A549 (cell line): ENCODE data around the gene ZC2HC1B. TPM values are rescaled to one million over a fixed set of nuclear protein-coding genes. Genes with fewer than 3 reads are reported as not detected.

Source experiments
- ATAC-seq, 2 experiments: fragments of 200-7000 bp in 1 of 2; fragments of >200 bp in 1 of 2; cut with Nextera tagmentation in 1 of 2; cut with Tn5 transposase in 1 of 2; 3 replicates each; pipeline versions ENCODE4 v1.8.0 to v1.9.1; 2018 to 2020; ENCODE audit warnings: mild to moderate bottlenecking in 1 of 2, moderate library complexity in 1 of 2
- CTCF ChIA-PET: fragments of 300-600 bp; sonication (Branson Sonifier 250); formaldehyde crosslinking; extraction: SDS; loops from one replicate; lab custom pipeline; 2021; ENCODE audit warnings: antibody characterized with exemption, inconsistent platforms; lab: Yijun Ruan, JAX
- POLR2A ChIA-PET: fragments of 350-600 bp; formaldehyde crosslinking; extraction: SDS; loops from one replicate; lab custom pipeline; 2021; ENCODE audit warnings: antibody characterized with exemption, inconsistent platforms; lab: Yijun Ruan, JAX
- DNase-seq, 2 experiments: peaks; one replicate each; pipeline versions ENCODE4 v3.0.0 to v3.0.0-alpha.2; 2011 to 2016; ENCODE audit warnings: low read depth in 1 of 2, low spot score in 1 of 2
- FAIRE-seq: peaks from 2 replicates; lab custom pipeline; 2011; peaks lifted over from hg19 to GRCh38; lab: Jason Lieb, UNC
- H3K27ac ChIP-seq, 2 experiments: fragments of >200 bp; sonication (Bioruptor Twin); formaldehyde crosslinking; 3 replicates each; pipeline ENCODE4 v1.5.1; 2016 to 2017
- H3K4me1 ChIP-seq: fragments of >200 bp; sonication (Bioruptor Twin); formaldehyde crosslinking; 3 replicates; pipeline ENCODE4 v1.6.1; 2016
- H3K4me2 ChIP-seq: fragments of >200 bp; sonication (Bioruptor Twin); formaldehyde crosslinking; 3 replicates; pipeline ENCODE4 v1.6.1; 2016
- H3K4me3 ChIP-seq: fragments of >200 bp; sonication (Bioruptor Twin); formaldehyde crosslinking; 3 replicates; pipeline ENCODE4 v1.5.1; 2016
- H3K9me3 ChIP-seq: fragments of >200 bp; sonication (Bioruptor Twin); formaldehyde crosslinking; 3 replicates; pipeline ENCODE4 v1.6.1; 2016
- BHLHE40 ChIP-seq: IDR thresholded peaks from 2 replicates; pipeline ENCODE4 v1.6.1; 2012; ENCODE audit warnings: low read depth, low read length, inconsistent platforms
- CBX2 ChIP-seq: fragments of 200-600 bp; sonication (generic); IDR thresholded peaks from 2 replicates; pipeline ENCODE4 v1.6.1; 2016; ENCODE audit warnings: low read depth, mild to moderate bottlenecking, borderline replicate concordance
- CBX8 ChIP-seq: fragments of 200-600 bp; sonication (generic); IDR thresholded peaks from 2 replicates; pipeline ENCODE4 v1.6.1; 2016
- CHD2 ChIP-seq: fragments of 150-350 bp; IDR thresholded peaks from 2 replicates; pipeline ENCODE4 v1.6.1; 2014; ENCODE audit warnings: low read length; ENCODE audit not compliant: partially characterized antibody
- FOSB ChIP-seq: fragments of 250-450 bp; sonication (Bioruptor Pico); IDR thresholded peaks from 2 replicates; pipeline ENCODE4 v1.5.0; 2020; ENCODE audit warnings: mild to moderate bottlenecking, moderate library complexity
- FOSL2 ChIP-seq, 2 experiments: fragments of 450-650 bp in 1 of 2; fragments of >200 bp in 1 of 2; sonication (Bioruptor Twin) in 1 of 2; formaldehyde crosslinking; IDR thresholded peaks; 2 replicates each; pipeline versions ENCODE4 v1.5.0 to v1.6.1; 2016 to 2020; ENCODE audit warnings: mild to moderate bottlenecking in 1 of 2, moderate library complexity in 1 of 2
- GATA3 ChIP-seq: IDR thresholded peaks from 2 replicates; pipeline ENCODE4 v1.6.1; 2012; ENCODE audit warnings: borderline replicate concordance
- HDAC2 ChIP-seq: fragments of 200-600 bp; sonication (generic); IDR thresholded peaks from 2 replicates; pipeline ENCODE4 v1.6.1; 2016
- HOXA7 ChIP-seq: fragments of 250-450 bp; sonication (Bioruptor Pico); IDR thresholded peaks from 2 replicates; pipeline ENCODE4 v1.5.0; 2020; ENCODE audit warnings: mild to moderate bottlenecking, moderate library complexity
- KDM1A ChIP-seq: fragments of 200-600 bp; sonication (generic); IDR thresholded peaks from 2 replicates; pipeline ENCODE4 v1.6.1; 2016; ENCODE audit warnings: low read depth, mild to moderate bottlenecking
- MAFK ChIP-seq: fragments of 450-650 bp; IDR thresholded peaks from 2 replicates; pipeline ENCODE4 v1.6.1; 2014; ENCODE audit not compliant: partially characterized antibody
- MYC ChIP-seq: IDR thresholded peaks from 2 replicates; pipeline ENCODE4 v1.6.1; 2012; ENCODE audit warnings: mild to moderate bottlenecking, inconsistent platforms, low read length, improper control_type of control experiment, borderline replicate concordance
- NFE2L2 ChIP-seq: fragments of 150-350 bp; conservative IDR thresholded peaks from 2 replicates; pipeline ENCODE4 v1.6.1; 2014; ENCODE audit warnings: low read length
- NPAS2 ChIP-seq: fragments of 250-450 bp; sonication (Bioruptor Pico); IDR thresholded peaks from 2 replicates; pipeline ENCODE4 v1.8.0; 2022; ENCODE audit warnings: mild to moderate bottlenecking, moderate library complexity, borderline replicate concordance
- POLR2A ChIP-seq: IDR thresholded peaks from 2 replicates; pipeline ENCODE4 v1.6.1; 2012; ENCODE audit warnings: mild to moderate bottlenecking, low read length
- RAD21 ChIP-seq, 2 experiments: fragments of >200 bp in 1 of 2; sonication (Bioruptor Twin) in 1 of 2; formaldehyde crosslinking in 1 of 2; IDR thresholded peaks in 1 of 2; conservative IDR thresholded peaks in 1 of 2; 2 replicates in 1 of 2; 3 replicates in 1 of 2; pipeline ENCODE4 v1.6.1; 2012 to 2018; ENCODE audit warnings: inconsistent platforms in 1 of 2
- RNF2 ChIP-seq: fragments of 200-600 bp; sonication (generic); IDR thresholded peaks from 2 replicates; pipeline ENCODE4 v1.6.1; 2016; ENCODE audit warnings: low read depth, mild to moderate bottlenecking, antibody characterized with exemption, moderate library complexity, borderline replicate concordance
- SMC3 ChIP-seq: fragments of >200 bp; sonication (Bioruptor Twin); formaldehyde crosslinking; IDR thresholded peaks from 3 replicates; pipeline ENCODE4 v1.6.1; 2018; ENCODE audit warnings: inconsistent platforms
- TP53 ChIP-seq: fragments of 250-450 bp; sonication (Bioruptor Pico); IDR thresholded peaks from 2 replicates; pipeline ENCODE4 v1.5.0; 2021; ENCODE audit warnings: mild to moderate bottlenecking, moderate library complexity
- ZC3H11A ChIP-seq: fragments of 450-650 bp; IDR thresholded peaks from 2 replicates; pipeline ENCODE4 v1.6.1; 2014; ENCODE audit warnings: antibody characterized with exemption, mild to moderate bottlenecking
- ZFP36 ChIP-seq: fragments of 450-650 bp; IDR thresholded peaks from 2 replicates; pipeline ENCODE4 v1.6.1; 2014; ENCODE audit warnings: borderline replicate concordance; ENCODE audit not compliant: partially characterized antibody
- WGBS: methylation state at CpG from one replicate; pipeline ENCODE4 v1.1.6; 2017; ENCODE audit errors: missing lambda C conversion rate; 5-methylcytosine and 5-hydroxymethylcytosine counted together
- polyA plus RNA-seq, 4 experiments: library from polyadenylated mRNA; depleted of rRNA in 3 of 4; stranded (reverse); fragments of >200 nt; fragmentation: RNase III in 1 of 4; extraction: RNeasy Plus Mini Kit Qiagen cat#74134 plus additional on column Dnase treatment in 1 of 4; gene quantifications; 2 replicates in 3 of 4; 3 replicates in 1 of 4; pipeline ENCODE4 v1.2.3, GENCODE V29; 2011 to 2017
- TF ChIP-seq, protein P1 (sequence below): fragments of >200 bp; sonication (Bioruptor Twin); formaldehyde crosslinking; IDR thresholded peaks from 2 replicates; pipeline ENCODE4 v1.6.1; 2016
- TF ChIP-seq, protein P2 (sequence below): fragments of 250-450 bp; sonication (Bioruptor Pico); IDR thresholded peaks from 2 replicates; pipeline ENCODE4 v1.5.0; 2021; ENCODE audit warnings: mild to moderate bottlenecking, moderate library complexity, borderline replicate concordance
- TF ChIP-seq, protein P3 (sequence below): fragments of >200 bp; sonication (Bioruptor Twin); formaldehyde crosslinking; IDR thresholded peaks from 3 replicates; pipeline ENCODE4 v1.6.1; 2016
- TF ChIP-seq, protein P4 (sequence below): fragments of 200-600 bp; sonication (generic); IDR thresholded peaks from 2 replicates; pipeline ENCODE4 v1.6.1; 2016; ENCODE audit warnings: antibody characterized with exemption, mild to moderate bottlenecking, moderate library complexity
- TF ChIP-seq, protein P5 (sequence below): IDR thresholded peaks from 2 replicates; pipeline ENCODE4 v1.6.1; 2012
- TF ChIP-seq, protein P6 (sequence below): fragments of 150-350 bp; IDR thresholded peaks from 2 replicates; pipeline ENCODE4 v1.6.1; 2014; ENCODE audit warnings: low read depth, mild to moderate bottlenecking, low read length

Gene ZC2HC1B
- polyA plus RNA-seq, 2 of the 4 experiments (the other 2 are of a cell fraction), result not detected

DNA sequence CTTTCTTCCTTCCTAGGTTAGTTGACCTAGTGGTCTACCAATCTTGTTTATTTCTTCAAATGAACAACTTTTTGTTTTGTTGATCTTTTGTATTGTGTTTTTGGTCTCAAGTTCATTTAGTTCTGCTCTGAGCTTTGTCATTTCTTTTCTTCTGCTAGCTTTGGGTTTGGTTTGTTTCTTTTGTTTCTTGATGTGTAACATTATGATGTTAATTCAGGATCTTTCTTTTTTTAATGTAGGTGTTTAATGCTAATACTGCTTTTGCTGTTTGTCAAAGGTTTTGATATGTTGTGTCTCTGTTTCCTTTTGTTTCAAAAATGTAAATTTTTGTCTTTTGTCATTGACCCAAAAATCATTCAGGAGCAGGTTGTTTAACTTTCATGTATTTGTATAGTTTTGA lies 65.7 kb downstream of the ZC2HC1B start:
- FAIRE-seq, result no peak

DNA sequence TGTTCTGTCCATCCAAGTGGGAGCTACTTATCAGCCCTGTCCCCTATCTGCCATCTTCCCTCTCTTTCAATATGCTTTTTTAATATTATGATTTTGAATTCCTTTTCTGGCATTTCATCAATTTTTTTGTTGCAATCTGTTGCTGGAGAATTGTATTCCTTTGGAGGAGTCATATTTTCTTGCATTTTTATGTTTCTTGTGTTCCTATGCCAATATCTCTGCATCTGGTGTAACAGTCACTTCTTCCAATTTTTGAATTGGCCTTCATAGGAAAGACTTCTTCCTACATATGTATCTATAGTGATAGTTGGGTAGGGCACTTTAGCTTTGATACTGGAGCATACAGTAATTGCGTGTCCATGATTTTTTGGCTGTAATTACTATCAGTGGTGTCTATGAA lies 70.1 kb downstream of the ZC2HC1B start:
- no peak overlapping the region for H3K4me2 ChIP-seq
- DNase-seq (no peak), FAIRE-seq (no peak), ATAC-seq (no peak)
- H3K4me3 ChIP-seq, result no peak overlapping the region
- TF ChIP-seq ZC3H11A (no peak), NPAS2 (no peak), RNF2 (no peak), NFE2L2 (no peak), ZFP36 (no peak), POLR2A (no peak), HDAC2 (no peak), CHD2 (no peak), GATA3 (no peak), FOSB (CRISPR knock-in tag) (no peak), KDM1A (no peak), CBX8 (no peak), SMC3 (no peak), MYC (no peak), MAFK (no peak)
- TF ChIP-seq, protein P1, sequence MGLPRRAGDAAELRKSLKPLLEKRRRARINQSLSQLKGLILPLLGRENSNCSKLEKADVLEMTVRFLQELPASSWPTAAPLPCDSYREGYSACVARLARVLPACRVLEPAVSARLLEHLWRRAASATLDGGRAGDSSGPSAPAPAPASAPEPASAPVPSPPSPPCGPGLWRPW, result no peak
- TF ChIP-seq, protein P2, sequence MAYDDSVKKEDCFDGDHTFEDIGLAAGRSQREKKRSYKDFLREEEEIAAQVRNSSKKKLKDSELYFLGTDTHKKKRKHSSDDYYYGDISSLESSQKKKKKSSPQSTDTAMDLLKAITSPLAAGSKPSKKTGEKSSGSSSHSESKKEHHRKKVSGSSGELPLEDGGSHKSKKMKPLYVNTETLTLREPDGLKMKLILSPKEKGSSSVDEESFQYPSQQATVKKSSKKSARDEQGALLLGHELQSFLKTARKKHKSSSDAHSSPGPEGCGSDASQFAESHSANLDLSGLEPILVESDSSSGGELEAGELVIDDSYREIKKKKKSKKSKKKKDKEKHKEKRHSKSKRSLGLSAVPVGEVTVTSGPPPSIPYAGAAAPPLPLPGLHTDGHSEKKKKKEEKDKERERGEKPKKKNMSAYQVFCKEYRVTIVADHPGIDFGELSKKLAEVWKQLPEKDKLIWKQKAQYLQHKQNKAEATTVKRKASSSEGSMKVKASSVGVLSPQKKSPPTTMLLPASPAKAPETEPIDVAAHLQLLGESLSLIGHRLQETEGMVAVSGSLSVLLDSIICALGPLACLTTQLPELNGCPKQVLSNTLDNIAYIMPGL (CRISPR knock-in tag), result no peak
- TF ChIP-seq, protein P3, sequence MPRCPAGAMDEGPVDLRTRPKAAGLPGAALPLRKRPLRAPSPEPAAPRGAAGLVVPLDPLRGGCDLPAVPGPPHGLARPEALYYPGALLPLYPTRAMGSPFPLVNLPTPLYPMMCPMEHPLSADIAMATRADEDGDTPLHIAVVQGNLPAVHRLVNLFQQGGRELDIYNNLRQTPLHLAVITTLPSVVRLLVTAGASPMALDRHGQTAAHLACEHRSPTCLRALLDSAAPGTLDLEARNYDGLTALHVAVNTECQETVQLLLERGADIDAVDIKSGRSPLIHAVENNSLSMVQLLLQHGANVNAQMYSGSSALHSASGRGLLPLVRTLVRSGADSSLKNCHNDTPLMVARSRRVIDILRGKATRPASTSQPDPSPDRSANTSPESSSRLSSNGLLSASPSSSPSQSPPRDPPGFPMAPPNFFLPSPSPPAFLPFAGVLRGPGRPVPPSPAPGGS, result no peak
- TF ChIP-seq, protein P4, sequence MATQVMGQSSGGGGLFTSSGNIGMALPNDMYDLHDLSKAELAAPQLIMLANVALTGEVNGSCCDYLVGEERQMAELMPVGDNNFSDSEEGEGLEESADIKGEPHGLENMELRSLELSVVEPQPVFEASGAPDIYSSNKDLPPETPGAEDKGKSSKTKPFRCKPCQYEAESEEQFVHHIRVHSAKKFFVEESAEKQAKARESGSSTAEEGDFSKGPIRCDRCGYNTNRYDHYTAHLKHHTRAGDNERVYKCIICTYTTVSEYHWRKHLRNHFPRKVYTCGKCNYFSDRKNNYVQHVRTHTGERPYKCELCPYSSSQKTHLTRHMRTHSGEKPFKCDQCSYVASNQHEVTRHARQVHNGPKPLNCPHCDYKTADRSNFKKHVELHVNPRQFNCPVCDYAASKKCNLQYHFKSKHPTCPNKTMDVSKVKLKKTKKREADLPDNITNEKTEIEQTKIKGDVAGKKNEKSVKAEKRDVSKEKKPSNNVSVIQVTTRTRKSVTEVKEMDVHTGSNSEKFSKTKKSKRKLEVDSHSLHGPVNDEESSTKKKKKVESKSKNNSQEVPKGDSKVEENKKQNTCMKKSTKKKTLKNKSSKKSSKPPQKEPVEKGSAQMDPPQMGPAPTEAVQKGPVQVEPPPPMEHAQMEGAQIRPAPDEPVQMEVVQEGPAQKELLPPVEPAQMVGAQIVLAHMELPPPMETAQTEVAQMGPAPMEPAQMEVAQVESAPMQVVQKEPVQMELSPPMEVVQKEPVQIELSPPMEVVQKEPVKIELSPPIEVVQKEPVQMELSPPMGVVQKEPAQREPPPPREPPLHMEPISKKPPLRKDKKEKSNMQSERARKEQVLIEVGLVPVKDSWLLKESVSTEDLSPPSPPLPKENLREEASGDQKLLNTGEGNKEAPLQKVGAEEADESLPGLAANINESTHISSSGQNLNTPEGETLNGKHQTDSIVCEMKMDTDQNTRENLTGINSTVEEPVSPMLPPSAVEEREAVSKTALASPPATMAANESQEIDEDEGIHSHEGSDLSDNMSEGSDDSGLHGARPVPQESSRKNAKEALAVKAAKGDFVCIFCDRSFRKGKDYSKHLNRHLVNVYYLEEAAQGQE, result no peak
- no peak overlapping the region for H3K27ac ChIP-seq
- POLR2A ChIA-PET, result no interaction called here
- CTCF ChIA-PET, result interaction anchor here (1.6 to 1.8 kb wide), 2 partner anchors 7 to 17 kb away, joined by 5 read pairs; no protein-coding TSS in a partner anchor
- 30% methylated on average over 1 of the region's 1 CpG for WGBS
- no peaks in the 10 kb centered on the region for H3K9me3 ChIP-seq
- H3K4me1 ChIP-seq, result no peaks in the 10 kb centered on the region

More for the DNA sequence above, 65.7 kb downstream of the ZC2HC1B start:
- TF ChIP-seq, protein P5, sequence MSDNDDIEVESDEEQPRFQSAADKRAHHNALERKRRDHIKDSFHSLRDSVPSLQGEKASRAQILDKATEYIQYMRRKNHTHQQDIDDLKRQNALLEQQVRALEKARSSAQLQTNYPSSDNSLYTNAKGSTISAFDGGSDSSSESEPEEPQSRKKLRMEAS, result no peak
- no peak for TF ChIP-seq BHLHE40
- TF ChIP-seq, protein P3, result no peak
- no peak for TF ChIP-seq CBX2
- no peak for TF ChIP-seq SMC3
- TF ChIP-seq TP53, result no peak
- no peak for TF ChIP-seq RAD21 (conservative IDR thresholded peaks at IDR 0.05 in 1 of 2, IDR thresholded peaks at IDR 0.05 in 1 of 2)
- no peak for TF ChIP-seq HOXA7
- no peak for TF ChIP-seq NPAS2
- TF ChIP-seq, protein P6, sequence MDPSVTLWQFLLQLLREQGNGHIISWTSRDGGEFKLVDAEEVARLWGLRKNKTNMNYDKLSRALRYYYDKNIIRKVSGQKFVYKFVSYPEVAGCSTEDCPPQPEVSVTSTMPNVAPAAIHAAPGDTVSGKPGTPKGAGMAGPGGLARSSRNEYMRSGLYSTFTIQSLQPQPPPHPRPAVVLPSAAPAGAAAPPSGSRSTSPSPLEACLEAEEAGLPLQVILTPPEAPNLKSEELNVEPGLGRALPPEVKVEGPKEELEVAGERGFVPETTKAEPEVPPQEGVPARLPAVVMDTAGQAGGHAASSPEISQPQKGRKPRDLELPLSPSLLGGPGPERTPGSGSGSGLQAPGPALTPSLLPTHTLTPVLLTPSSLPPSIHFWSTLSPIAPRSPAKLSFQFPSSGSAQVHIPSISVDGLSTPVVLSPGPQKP, result no peak
- no peak for TF ChIP-seq FOSL2 (IDR thresholded peaks at IDR 0.05)
- no peak for TF ChIP-seq FOSL2 (CRISPR knock-in tag; IDR thresholded peaks at IDR 0.05)
- H3K4me2 ChIP-seq, result no peak overlapping the region
- POLR2A ChIA-PET, result no interaction called here
- H3K4me1 ChIP-seq, result no peaks in the 10 kb centered on the region
- no peak overlapping the region for H3K27ac ChIP-seq
- no peak for ATAC-seq
- no peaks in the 10 kb centered on the region for H3K9me3 ChIP-seq
- DNase-seq, result no peak
- CTCF ChIA-PET, result interaction anchor here (0.6 kb wide), 1 partner anchor 36 kb away, joined by 3 read pairs; no protein-coding TSS in a partner anchor
- no peak overlapping the region for H3K4me3 ChIP-seq
